SK-N-DZ (cell line): Measurements from ENCODE around the gene FAM181A.
A peak's percentile ranks its signal among the peaks of the same experiment; 100 is the strongest.

Experiments
- DNase-seq: peaks from one replicate; pipeline ENCODE4 v3.0.0-alpha.2; 2015; ENCODE audit warnings: low spot score

The FAM181A gene

DNA sequence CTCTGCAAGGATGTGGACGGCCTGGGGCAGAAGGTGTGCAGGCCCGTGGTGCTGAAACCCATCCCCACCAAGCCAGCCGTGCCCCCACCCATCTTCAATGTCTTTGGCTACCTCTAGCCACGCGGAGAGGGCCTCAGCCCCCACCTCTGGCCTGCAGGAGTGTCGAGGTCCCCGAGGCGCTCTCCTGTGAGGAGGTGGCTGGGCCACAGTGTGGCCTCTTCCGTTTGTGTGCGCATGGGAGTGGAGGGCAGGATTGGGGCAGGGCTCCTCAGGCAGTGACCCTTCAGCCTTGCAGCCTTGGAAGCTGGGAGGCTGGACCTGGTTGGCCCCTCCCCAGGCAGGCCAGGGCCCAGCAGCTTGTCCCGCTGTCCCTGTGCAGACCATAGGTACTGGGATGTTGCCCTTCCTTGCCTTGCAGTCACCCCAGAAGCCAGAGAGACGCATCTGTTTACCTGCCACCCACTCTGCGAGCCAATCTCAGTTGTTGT lies 1.9 kb downstream of the FAM181A start:
- no peak for DNase-seq

DNA sequence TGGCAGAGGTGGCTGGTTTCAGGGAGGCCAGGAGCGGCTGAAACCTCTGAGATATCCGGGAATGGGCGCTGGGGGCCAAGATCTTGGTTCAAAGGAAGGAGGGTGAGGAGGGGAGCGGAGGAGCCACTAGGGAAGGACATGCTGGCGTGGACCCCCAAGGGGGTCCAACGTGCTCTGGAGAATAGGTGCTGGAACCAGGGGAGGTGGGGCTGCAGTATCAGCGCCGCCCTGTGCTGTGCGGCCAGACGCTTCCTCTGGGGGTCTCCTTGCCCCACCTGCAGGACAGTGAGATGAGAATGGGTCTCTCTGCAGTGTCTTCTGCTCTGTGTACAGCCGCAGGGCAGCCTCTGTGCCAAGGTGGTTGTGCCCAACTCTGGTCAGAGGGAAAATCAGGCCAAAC lies 2.5 kb downstream of the FAM181A start:
- no peak for DNase-seq

- no peak for DNase-seq
These were observed 3.3 kb downstream of the FAM181A start for GRCh38 chr14:93930296-93930988.

DNA sequence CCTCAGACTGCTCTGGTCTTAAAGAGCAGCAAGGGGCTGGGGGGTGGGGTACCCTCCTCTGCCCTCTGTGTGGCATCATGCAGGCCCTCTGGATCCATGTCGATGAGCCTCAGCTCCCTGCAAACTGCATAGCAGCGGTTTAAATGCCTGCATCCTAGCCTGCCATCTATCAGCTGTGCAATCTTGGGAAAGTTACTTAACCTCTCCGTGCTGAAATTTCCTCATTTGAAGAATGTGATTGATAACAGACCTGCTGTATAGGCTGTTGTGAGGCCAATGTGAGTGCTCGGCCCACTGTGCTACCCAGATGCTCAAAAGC lies 3.8 kb downstream of the FAM181A start:
- no peak for DNase-seq

- no peak for DNase-seq
These were observed 5.5 kb downstream of the FAM181A start for GRCh38 chr14:93932642-93933041.

DNA sequence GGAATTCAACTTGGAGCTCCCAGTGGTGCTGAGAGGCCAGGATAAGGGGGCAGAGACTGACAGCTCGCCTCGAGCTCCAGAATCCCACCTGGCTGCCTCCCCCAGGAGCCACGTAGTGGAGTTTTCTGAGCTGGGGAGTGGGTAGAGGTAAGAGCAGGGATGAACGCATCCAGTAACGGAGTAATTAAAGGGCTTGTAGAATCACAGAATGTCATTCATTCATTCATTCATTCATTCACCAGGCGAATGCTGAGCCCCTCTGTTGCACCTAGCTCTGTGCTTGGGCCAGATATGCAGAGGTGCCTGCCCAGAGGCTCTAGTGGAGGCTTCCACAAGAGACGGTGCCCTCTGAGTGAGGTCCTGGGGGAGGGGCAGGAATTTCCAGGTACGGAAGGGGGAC lies 8.1 kb downstream of the FAM181A start:
- no peak for DNase-seq

DNA sequence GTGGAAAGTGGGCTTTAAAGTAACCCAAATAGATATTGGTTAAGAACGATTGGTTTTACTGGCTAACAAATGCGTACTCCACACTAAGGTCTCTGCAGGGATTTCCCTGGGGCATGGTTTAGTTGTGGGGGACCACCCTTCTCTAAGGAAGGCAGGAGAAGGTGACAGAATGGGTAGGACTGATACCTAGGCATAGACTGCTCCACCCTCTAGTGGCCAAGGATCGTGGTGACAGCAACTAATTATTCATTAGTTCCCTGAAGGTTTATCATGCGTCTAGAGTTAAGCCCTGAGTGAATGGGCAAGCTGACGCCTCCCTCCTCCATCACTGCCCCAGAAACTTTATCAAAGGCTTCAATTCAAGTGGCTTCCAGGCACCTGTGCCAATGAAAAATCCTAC lies 9.1 kb downstream of the FAM181A start:
- DNase-seq: no peak

DNA sequence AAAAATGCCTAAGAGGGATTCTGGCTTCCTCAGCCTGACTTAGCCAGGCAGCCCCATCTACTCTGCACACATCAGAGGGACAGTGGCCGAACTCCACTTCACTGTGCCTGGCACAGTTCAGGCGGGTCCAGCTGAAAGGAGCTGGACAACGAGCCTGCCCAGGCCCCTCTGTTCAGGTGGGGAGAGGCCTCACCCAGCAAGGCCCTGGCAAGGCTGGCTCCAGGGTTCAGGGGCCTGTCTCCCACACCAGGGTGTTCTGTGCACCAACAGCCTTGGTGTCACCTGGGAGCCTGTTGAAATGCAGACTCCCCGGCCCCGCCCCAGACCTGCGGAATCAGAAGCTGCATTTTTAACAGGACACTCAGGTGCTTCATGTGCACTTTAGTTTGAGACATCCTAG lies 9.8 kb downstream of the FAM181A start:
- no peak for DNase-seq

GRCh38 chr14:93937519-93937918 lies 10.4 kb downstream of the FAM181A start:
- DNase-seq: no peak

DNA sequence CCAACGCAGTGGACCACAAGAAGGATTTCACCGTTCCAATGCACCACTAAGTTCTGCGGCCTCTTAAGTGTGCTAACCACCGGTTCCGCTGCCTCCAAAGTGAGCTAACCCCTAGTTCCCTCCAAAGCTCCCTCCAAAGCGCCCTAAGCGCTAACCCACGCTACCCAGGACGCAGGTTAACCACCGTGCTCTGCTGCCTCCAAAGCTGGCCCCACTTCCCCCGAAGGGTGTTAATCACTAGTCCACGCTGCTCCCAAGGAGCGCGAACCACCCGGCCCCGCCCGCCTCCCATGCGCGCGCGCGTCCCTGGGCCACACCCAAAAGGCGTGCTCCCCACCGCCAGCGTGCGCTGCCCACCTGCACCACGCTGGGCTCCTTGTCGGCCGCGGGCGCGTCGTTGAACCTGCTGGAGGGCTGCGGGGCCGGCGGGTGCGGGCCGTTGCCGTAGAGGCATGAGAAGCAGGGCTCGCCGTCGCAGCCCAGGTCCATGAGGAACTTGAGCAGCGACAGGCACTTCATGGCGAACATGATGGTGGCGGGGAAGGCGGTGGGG lies 11.7 kb downstream of the FAM181A start:
- DNase-seq: no peak

DNA sequence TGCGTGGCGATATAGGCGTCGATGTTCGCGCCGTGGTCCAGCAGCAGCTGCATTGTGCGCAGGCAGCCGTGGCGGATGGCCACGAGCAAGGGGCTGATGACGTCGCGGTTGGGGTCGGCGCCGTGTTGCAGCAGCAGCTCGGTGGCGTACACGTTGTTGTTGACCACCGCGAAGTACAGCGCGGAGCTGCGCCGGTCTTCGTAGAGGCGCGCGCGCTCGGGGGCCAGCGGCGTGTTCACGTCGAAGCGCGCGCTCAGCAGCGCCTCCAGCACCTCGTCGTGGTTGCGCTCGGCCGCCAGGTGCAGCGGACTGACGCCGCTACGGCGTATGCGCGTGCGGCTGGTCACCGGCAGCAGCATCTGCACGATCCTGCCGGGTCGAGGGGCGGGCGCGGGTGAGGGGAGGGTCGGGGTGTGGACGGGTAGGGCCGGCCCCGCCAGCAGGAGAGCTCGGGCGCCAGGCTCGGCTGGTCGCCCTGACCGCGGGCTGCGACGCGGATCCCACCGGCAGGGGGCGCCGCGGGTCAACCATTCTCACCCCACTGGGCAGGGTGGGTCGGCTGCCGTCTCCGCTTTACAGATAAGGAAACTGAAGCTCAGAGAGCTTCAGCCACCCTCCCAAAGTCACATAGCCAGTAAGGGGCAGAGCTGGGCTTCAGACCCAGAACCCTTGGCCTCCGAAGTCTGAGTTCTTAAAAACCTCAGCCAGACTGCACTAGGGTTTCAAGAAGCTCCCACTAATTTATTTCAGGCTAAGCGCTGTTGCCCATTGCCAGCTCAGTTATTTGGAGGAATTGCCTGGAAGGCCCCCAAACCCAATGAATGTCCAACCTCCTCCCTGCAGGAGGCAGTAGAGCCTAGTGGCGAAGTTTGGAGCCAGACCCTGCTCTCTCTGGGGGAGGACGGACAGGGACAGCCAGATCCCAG lies 12.4 kb downstream of the FAM181A start:
- peak; percentile 59 for DNase-seq

DNA sequence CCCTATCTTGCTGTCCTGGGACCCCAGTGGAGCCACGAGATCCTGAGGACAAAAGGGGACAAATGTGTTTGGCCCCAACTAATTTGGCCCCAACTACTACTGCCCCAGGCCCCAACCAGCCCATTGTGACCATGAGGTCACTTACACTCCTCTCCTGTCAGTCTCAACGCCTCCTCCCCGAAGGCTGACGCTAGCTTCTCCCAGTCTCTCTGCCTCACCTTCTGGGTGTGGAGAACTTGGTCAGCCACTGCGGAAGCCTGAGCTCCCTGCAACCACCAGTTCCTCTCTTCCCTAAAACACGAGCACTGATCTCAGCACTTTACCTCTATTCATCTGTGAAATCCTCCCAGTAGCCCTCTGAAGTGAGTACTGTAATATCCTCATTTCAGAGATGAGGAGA lies 13.3 kb downstream of the FAM181A start:
- DNase-seq: no peak

DNA sequence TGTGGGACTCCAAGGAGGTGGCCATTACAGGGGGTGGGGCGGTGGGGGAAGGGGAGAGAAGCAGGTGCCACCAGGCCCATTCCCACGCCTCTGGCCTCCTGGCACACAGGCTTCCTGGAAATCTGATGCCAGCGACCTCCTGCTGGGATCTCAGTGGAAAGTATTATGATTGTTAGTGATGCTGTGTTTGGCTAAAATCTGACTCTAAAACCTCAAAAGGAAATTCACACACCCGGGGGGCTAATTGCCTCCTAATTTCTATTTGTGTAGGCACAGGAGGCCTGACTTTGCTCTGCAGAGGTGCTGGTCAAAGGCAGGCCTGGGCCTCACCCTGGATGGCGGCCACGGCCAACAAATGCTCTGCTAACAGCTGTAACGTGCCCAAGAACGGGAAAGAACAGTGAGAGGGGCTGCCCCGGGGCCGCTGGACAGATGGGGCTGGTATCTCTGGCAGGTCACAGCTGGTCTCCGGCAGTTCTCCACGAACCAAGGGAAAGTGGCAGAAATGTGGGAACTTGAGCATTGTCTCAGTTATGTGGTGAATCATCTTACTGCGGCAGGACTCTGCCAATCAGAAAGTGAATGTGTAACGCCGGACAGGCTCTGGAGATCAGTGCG lies 14.3 kb downstream of the FAM181A start:
- no peak for DNase-seq

DNA sequence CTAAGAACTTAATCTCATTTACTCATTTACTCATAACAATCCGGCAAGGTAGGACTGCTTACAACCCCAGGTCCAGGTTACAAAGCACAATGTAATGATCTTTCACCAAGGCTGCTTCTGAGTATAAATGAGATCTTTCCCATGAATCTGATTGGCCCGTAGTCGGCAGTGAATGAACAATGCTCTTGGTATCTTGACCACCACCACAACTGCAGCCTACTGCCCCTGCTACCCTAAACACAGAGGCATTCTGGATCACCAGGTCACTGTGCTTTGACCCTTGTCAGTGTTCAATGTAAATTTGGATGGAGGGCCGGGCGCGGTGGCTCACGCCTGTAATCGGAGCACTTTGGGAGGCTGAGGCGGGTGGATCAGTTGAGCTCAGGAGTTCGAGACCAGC lies 15.9 kb downstream of the FAM181A start:
- no peak for DNase-seq

DNA sequence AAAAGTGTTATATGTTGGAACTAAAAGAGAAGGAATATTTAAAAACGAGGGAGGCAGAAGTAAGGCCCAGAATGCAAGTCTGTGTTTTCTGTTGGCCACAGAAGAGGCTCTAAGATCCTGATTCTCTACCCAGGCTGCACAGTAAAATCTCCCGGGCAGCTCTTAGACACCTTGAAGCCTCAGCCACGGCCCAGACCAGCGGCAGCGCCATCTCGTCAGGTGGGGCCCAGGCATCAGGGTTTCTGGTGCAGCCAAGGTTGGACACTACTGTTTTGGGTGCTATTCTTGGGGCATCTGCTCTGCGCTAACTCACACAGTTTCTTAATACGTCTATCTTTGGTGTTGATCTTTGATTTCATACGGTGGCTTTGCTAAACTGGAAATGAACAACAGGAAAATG lies 16.8 kb downstream of the FAM181A start:
- no peak for DNase-seq

DNA sequence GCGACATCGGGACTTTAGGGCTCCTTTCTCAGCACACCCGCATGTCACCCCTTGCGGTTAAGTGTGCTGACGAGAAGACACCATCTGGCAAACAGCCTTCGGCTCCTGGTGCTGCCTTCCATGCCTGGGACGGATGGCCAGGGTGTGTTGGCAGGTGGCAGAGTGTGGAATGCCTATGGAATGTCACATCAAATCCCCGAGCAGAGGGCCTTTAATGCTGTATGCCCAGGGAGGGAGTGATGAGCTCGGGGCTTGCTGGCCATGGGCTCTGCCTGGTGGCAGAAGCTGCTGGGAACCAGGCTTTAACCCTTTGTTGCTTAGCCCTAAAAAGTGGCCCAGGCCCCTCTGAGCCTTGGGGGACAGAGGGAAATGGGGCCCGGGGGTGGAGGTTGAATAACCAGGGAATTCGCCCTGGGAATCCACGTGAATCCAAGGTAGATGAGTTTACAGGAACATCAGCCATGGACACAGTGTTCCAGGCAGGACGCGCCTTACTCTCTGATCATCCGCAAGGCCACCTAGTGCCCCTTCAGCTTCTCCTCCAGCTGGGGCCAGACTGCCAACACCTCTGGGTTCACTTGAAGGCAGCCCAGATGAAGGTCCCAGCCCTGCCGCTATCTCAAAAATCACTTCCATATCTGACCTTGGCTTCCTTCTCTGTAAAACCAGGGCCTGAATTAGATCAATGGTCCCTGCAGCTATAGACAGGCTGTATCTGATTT lies 17.4 kb downstream of the FAM181A start:
- DNase-seq: peak; percentile 8

GRCh38 chr14:93945070-93945399 lies 17.9 kb downstream of the FAM181A start:
- no peak for DNase-seq

GRCh38 chr14:93946104-93946503 lies 19.0 kb downstream of the FAM181A start:
- no peak for DNase-seq

- DNase-seq: no peak
These were observed 19.5 kb downstream of the FAM181A start for GRCh38 chr14:93946541-93947090.

DNA sequence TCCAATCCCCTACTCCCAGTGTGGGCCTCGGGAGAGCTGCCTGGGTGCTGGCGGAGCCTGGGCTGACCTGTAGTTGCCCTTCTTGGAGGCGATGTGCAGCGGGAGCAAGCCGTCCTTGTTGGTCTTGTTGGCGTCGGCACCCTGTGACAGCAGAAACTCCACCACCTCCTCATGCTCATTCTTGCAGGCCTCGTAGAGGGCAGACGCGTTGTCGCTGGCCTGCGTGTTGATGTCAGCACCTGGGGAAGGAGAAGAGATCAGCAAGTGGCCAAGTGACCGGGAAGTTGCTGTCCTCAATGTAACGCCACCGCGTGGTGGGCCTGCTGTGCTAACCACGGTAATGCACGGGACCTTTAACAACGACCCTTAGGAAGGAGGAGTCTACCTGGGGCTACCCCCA lies 20.1 kb downstream of the FAM181A start:
- no peak for DNase-seq

GRCh38 chr14:93949511-93950075 lies 22.4 kb downstream of the FAM181A start:
- DNase-seq: no peak
